HCT116 (cell line): ENCODE measurements around the gene ATP8B3.

Experiments
- CTCF ChIP-seq, 3 experiments: fragments of 200-600 bp in 1 of 3; sonication (generic) in 1 of 3; IDR thresholded peaks in 2 of 3; conservative IDR thresholded peaks in 1 of 3; 2 replicates each; pipeline ENCODE4 v1.5.1; 2012 to 2017; ENCODE audit warnings: low read depth in 2 of 3, low read length in 2 of 3, antibody characterized with exemption in 1 of 3, borderline replicate concordance in 1 of 3, control low read depth in 1 of 3, mild to moderate bottlenecking in 1 of 3, mixed read lengths in 1 of 3, mixed run types in 1 of 3, moderate library complexity in 1 of 3; ENCODE audit not compliant: insufficient read depth in 1 of 3
- POLR2A ChIP-seq: IDR thresholded peaks from 2 replicates; pipeline ENCODE4 v1.7.0; 2011; ENCODE audit warnings: borderline replicate concordance; ENCODE audit not compliant: insufficient read depth, insufficient read length; ENCODE audit errors: extremely low read depth
- RAD21 ChIP-seq: IDR thresholded peaks from 2 replicates; pipeline ENCODE4 v1.6.1; 2012; ENCODE audit warnings: low read depth, mild to moderate bottlenecking
- ZNF274 ChIP-seq: fragments of 200-500 bp; sonication (Bioruptor generic); IDR thresholded peaks from 2 replicates; pipeline ENCODE4 v1.6.1; 2014; ENCODE audit warnings: mild to moderate bottlenecking, low read depth, low read length, inconsistent platforms

- no peak for TF ChIP-seq POLR2A
- TF ChIP-seq CTCF (IDR thresholded peaks at IDR 0.05 in 2 of 3, conservative IDR thresholded peaks at IDR 0.05 in 1 of 3; ENCODE audit: borderline replicate concordance in 1 of 3, insufficient read depth in 1 of 3, low read depth in 2 of 3, low read length in 2 of 3): 0 out of 6 replicates have a peak, but pooled peaks of 1 of the 3 experiments have one; percentile 7
- no peak for TF ChIP-seq ZNF274
- no peak for TF ChIP-seq RAD21
Measured at GRCh38 chr19:1809678-1810077, 2.4 kb downstream of the ATP8B3 start.
